Stimulated activated CD4-positive, alpha-beta T cell treated with anti-CD3 and anti-CD28 coated beads, TNF-alpha, amount 100 ng/mL, for 48 hours (primary cell): ENCODE measurements around the gene SHISA5.
"Not testable (repeated sequence)": the region's sequence is repeated elsewhere in the genome, so short reads cannot be mapped to it uniquely, and the experiment has no call there.

Source experiments
- DNase-seq, 3 donors: peaks; one replicate each; pipeline ENCODE4 v3.0.0-alpha.2; 2020; ENCODE audit warnings: low read depth in 3 of 3

Gene SHISA5

DNA sequence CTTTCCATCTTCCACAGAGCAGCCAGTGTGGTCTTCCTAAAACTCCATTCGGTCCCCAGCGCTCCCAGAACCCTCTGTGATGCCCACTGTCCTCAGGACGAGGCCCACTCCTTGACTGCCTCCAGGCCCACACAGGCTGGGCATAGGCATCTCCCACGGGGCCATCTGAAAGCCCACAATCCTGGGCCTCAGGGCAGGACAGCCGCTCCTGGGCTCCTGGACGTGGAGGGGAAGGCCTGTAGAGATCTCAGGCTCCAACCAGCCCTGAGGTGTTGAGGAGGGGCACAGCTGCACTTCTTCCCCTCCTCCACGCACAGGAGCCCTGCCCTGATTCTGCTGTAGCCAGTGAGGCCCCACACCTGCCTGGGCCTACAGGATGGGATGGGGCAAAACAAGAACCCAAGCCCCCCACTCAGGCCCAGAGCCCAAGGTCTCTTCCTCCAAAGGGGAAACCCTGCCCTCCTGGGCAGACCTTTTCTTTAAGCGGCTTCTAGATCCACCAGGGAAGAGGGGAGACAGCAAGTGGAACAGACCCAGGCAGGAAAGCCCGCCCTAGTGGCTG lies 25.9 kb downstream of the SHISA5 start:
- DNase-seq, result no peak

DNA sequence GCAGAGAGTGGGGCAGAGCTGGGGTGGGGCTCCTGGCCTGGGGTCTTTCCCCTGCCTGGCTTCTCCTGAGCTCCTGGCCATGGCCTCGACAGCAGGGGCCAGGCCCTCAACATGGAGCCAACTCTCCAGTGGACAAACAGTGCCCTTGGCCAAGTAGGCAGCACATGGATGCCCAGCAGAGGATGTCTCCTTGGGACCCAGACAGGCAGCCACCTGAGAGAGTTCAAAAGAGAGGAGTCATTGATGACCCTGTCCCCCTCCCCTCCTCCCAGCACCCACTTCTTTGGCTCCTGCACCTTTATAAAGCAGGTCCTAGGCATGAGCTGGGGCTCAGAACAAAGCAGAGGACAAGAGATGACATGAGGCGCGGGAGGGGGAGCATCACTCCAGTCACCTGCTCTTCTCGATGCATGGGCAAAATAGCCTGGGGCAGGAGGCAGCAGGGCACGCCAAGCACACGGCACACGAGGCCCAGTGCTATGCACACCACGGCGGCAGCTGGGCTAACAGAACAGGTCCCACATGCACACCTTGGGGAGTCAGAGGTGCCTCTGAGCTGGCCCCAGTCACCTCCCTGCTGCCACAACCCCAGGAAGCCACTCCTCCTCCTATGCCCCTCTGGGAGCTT lies 27.4 kb downstream of the SHISA5 start:
- DNase-seq, result no peak

DNA sequence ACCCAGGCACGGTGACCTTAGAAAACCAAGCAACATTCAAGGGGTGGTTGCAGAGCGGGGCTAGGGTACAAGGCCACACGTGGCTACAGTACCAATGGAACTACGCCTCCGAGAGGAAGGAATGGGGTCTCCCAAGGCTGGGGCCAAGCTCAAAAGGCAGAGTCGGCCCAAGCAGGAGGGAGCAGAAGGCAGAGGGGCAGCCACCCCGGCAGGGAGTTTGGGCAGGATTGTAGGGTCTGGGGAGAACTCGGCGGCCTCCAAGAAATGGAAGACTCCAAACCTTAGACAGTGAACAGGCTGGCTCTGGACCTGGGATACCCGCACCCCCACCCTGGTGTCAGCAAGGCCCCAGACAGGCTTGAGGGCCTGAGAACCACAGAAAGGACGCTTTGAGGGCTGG lies 28.8 kb downstream of the SHISA5 start:
- no peak for DNase-seq

DNA sequence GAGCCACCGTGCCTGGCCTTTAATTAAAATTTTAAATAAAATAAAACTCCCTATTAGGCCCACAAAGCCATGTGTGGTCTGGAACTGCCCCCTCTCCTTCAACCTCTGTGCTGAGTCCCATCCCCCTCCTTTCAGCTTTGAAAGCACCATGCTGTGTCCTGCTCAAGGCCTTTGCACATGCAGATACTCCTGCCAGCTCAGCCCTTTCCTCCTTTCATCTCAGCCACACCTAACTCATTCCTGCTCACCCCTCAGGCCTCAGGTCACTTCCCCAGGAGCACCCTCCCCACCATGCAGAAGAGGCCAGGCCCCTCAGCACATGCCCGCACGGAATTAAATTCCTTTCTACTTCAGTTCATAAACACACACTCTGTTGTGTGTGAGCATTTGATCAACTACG lies 29.4 kb downstream of the SHISA5 start:
- no peak for DNase-seq

DNA sequence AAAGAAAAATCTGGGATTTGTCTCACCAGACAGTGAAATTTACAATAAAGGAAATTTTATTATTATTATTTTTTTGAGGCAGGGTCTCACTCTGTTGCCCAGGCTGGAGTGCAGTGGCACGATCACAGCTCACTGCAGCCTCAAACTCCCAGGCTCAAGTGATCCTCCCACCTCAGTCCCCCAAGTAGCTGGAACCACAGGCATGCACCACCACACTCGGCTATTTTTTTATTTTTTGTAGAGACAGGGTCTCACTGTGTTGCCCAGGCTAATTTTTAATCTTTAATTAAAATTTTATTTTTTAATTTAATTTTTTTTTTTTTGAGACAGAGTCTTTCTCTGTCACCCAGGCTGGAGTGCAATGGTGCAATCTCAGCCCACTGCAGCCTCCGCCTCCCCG lies 29.9 kb downstream of the SHISA5 start:
- not testable (repeated sequence) for DNase-seq

DNA sequence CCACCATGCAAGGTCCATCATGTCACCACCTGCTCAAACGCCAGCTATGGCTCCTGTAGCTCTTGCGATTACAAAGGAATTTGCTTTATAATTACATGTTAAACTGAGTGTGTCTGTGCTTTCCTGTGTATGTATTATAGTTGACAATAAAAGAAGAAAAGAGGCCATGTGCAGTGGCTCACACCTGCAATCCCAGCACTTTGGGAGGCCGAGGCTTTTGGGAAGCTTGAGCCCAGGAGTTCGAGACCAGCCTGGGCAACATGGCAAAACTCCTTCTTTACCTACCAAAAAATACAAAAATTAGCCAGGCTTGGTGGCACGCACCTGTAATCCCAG lies 30.4 kb downstream of the SHISA5 start:
- no peak for DNase-seq

DNA sequence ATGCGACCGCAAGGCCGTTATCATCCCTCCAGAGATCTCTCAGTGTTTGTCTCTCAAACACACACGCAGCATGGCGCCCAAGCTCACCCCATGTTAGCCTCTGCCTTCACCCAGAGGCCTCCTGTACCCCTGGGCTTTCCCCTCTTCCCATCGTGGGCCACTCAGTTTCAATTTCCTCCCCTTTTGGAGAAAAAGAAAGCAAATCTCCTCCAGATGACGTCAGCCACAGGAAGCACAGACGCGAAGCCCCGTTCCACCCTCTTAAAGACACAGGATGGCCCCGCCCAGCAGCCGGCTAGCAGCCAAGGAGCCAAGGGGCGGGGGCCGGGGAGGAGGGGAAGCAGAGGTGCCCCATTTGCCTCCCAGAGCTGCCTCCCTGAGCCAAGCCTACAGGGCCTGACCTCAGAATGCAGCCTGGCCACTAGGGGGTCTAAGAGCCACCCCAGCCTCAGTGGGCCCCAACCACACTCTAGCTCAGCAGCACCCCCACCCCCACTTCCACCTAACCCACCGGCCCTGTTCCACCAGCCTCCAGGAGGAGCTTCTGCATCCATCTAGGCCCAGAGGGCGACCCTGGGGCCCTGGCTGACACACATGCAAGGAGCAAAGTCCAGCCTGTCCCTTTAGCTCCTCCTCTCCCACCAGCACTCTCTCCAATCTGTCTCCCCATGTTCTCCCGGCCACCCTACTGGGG lies 30.9 kb downstream of the SHISA5 start:
- peak; percentile 85 to 97 (median 95) for DNase-seq

DNA sequence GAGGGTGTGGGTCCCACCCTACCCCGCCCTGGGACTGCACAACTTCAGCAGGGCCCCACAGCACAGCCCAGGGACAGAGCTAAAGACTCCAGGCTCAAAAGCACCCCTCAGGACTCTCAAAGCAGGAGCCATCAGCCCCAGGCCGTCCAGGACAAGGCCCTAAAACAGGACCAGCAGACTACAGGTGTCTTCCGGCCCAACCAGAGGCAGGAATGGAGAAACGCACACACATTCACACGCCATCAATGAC lies 31.4 kb downstream of the SHISA5 start:
- no peak for DNase-seq

DNA sequence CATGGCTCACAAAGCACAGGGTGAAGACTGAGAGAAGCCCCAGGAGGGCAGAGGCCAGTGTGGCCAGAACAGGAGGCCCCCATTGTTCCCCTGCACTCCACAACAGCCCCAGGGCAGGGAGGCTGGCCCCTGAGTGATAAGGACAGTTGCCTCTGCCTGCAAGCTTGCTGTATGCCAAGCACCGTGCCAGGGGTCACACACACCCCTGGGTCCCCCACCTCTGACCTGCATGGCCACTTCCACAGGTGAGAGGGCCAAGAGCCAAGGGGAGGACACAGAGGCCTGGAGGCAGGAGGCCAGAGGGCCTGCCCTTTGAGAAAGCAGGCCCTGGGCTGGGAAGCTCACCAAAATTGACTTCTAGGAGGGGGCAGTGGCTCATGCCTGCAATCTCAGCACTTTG lies 33.7 kb downstream of the SHISA5 start:
- DNase-seq, result no peak

DNA sequence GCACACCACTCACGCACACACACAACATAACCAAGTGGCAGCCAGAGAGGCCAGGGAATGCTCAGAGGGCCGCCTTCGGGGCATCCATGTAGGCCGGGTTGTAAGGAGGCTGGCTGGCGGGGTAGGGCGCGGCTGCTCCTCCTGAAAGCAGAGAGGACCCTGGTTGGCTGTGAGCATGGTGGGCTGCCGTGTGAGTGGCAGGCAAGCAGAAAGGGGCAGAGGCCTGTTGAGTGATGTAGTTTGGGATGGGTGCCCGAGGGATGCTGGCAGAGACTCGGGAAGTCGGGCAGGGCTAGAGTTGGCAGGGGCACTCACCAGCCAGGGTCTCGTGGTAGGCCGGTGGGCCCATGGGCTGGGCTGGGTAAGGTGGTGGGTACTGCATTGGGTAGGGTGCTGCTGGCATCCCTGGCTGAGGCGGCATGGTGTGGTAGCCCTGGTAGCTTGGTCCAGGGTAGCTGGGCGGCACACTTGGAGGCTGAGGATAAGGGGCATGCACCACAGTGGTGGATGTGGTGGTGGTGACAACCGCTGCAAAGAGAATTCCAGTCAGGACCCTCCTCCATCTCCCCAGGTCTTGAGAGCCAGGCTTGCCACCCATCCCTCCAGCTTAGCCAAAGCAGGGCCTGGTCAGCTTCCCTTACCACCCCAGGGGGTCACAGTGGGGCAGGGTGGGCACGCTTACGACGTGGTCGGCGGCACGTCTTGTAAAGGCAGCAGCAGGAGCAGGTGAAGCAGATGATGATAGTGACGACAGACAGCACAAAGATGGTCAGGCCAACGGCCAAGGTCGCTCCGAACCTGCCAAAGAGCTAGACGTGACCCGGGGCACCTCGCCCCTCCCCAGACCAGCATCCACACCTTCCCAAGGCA lies 34.7 kb downstream of the SHISA5 start:
- DNase-seq, result no peak

DNA sequence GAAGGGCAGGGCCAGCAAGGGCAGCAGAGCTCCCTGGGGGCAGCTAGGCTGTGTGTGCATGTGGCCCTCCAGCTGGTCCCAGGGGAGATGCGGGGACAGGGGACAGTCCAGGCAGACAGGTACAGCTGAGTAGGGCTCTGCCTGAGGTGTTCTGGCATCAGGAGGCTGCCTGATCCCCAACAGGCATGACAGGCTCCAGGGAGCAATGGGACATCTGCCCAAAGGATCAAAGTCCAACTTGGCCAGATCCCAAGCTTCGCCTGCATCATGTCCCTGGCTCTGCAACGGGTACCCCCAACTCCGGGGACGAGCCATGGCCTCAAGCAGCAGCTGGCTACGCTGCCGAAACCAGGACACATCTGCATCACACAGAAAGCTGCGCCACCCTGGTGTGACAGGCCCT lies 35.6 kb downstream of the SHISA5 start:
- no peak for DNase-seq

DNA sequence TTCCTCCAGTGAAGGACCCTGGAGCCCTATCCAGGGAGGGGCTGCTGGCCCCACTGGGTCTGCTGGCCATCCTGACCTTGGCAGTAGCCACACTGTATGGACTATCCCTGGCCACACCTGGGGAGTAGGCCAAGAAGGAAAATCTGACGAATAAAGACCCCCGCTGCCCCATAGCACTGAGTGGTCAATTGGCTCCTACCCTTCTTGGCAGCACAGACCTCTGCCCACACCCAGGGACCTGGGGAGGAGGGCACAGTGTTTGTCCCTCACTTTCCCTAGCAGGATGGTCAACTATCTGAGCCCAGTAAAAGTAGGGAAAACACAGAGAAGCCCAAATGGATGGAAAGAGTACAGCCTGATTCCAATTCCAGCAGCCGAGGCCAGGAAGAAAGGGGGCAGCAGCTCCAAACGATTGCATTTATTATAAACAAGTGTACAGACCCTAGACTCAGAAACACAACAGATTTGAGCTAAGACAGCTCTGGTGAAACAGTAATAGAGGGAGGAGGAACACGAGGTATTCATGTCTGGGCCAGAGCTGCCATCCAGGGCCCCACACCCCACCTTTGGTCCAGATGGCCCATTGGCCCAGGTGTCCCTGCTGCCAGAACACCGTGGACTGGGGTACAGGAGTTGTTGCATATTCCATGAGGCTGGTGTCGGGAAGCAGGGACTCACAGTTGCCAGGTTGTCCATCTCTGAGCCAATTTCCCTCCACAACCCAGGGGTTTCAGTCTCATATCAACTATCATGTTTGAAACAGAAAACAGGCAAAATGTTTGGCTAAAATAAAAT lies 36.3 kb downstream of the SHISA5 start:
- DNase-seq, result no peak

DNA sequence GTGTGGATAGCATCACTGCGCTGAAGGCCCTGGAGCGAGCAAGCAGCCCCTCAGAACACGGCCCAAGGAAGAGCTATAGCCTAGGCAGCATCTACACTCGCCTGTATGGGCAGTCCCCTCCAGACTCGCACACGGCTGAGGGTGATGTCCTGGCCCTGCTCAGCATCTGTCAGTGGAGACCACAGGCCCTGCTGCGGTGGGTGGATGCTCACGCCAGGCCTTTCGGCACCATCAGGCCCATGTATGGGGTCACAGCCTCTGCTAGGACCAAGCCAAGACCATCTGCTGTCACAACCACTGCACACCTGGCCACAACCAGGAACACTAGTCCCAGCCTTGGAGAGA lies 36.9 kb downstream of the SHISA5 start:
- DNase-seq, result no peak

DNA sequence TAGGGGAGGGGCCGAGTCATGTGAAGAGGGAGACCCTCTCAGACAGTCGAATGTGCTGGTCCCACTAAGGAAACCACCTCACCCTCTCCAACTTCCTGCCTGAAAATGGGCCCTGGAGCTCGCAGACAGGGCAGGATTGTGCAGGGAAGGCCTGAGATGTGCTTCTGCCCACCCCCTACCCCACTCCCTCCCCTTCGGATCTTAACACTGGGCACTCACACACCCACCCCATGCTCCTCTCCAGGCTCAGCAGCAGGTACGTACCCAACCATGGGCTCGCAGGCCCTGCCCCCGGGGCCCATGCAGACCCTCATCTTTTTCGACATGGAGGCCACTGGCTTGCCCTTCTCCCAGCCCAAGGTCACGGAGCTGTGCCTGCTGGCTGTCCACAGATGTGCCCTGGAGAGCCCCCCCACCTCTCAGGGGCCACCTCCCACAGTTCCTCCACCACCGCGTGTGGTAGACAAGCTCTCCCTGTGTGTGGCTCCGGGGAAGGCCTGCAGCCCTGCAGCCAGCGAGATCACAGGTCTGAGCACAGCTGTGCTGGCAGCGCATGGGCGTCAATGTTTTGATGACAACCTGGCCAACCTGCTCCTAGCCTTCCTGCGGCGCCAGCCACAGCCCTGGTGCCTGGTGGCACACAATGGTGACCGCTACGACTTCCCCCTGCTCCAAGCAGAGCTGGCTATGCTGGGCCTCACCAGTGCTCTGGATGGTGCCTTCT lies 37.4 kb downstream of the SHISA5 start:
- no peak for DNase-seq

DNA sequence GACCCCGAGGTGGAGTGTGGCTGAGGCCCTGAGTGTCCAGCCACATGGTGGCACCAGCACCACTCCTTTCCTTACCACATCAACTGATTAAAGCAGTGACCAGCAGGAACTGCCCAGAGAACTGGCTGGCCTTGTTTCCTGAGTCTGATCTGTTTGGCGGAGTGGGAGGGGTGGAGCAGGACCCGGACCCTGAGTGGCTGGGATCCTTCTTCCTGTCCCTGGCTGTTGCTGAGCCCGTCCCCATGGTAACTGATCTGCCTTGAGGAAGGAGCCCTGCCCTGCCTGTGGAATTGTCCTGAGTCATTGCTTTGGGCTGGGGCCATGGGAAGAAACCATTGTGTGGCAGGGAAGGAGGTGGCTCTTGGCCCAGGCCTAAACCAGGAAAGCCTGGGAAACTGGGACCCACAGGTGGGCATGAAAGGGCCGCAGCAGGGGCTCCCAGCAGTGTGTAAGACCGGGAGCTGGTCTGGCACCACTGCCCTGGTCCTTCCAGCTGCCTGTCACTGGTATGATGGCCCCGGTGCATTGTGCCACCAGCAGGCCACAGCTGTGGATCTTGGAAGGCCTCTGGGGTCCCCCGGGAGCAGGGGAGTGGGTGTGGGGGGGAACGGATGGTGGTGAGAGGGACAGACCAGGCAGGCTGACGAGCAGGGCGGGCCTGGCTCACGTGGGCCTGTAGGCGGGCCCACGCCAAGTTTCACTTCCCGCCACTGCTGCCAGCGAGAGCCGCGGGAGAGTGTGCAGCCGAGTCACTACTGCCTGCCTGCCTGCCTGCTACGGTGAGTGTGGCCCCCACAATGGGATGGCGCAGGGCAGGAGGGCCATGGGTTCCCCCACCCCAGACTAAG lies 38.2 kb downstream of the SHISA5 start:
- peak; percentile 52 to 75 (median 66) for DNase-seq

DNA sequence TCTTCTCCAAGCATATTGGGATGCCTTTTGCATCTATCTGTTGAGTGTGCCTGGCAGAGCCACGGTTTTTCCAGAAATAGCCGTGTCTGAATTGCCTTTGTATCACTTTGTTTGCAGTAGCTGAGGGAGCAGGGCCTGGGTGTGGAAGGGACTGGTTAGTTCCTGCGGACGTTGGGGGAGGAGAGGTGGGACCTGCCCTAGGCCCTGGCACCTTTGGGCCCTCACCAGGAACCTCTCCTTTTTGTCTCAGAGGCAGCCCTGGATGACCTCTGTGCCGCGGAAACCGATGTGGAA lies 38.8 kb downstream of the SHISA5 start:
- DNase-seq, result no peak

DNA sequence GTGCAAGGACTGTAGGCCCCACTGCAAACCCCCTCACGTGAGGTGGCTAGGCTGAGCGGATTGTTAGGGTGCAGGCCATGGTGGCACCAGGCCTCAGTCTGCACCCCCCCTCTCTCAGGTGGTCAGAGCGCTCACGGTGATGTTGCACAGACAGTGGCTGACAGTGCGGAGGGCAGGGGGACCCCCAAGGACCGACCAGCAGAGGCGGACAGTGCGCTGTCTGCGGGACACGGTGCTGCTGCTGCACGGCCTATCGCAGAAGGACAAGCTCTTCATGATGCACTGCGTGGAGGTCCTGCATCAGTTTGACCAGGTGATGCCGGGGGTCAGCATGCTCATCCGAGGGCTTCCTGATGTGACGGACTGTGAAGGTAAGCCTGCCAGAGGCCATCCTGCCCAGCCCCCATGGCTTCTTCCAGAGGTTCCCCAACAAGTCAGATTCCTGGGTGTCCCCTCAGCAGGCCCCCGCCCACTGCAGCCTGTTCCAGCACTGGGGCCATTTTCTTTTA lies 39.2 kb downstream of the SHISA5 start:
- no peak for DNase-seq

DNA sequence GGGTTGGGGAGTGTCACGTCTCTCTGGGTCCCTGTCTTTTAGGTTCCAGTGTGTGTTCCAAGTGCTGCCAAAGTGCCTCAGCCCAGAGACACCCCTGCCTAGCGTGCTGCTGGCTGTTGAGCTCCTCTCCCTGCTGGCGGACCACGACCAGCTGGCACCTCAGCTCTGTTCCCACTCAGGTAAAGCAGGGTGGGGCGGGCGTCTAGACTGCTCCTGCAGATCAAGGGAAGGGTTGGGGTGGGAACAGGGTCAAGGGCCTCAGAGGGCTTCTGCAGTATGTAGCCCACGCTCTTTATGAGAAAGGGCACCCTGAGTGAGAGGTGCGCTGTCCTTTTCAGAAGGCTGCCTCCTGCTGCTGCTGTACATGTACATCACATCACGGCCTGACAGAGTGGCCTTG lies 40.3 kb downstream of the SHISA5 start:
- DNase-seq, result no peak

DNA sequence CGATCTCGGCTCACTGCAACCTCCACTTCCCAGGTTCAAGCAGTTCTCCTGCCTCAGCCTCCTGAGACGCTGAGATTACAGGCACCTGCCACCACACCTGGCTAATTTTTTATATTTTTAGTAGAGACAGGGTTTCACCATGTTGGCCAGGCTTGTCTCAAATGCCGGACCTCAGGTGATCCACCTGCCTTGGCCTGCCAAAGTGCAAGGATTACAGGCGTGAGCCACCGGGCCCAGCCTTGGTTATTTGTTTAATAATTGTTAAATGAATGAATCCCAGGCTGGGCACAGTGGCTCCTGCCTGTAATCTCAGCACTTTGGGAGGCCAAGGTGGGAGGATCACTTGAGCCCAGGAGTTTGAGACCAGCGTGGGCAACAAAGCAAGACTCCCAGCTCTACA lies 42.2 kb downstream of the SHISA5 start:
- DNase-seq, result not testable (repeated sequence)

DNA sequence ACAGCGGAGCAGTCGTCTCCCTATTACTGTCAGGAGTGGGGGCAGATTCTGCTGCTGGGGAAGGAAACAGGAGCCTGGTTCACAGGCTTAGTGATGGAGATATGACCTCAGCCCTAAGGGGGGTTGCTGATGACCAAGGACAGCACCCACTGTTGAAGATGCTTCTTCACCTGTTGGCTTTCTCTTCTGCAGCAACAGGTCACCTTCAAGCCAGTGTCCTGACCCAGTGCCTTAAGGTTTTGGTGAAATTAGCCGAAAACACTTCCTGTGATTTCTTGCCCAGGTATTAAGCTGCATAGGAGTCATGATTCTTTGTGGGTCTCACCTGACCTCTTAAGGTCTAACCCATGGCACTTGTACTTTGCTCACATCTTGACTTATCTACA lies 43.5 kb downstream of the SHISA5 start:
- DNase-seq, result no peak
